ENCODE measurements around the gene SETBP1. TPM values are rescaled to one million over a fixed set of nuclear protein-coding genes. Genes with fewer than 3 reads are reported as not detected.

SETBP1 gene
- total RNA-seq, 4 donors from 2014 or later: 14.5 to 34.2 (median 19.3) TPM

- no peak for DNase-seq (ENCODE audit: low spot score)
- ATAC-seq (ENCODE audit: low FRiP score): no peak
- TF ChIP-seq CTCF (IDR thresholded peaks at IDR 0.05): no peak
Measured at GRCh38 chr18:45106331-45106774, 425.7 kb downstream of the SETBP1 start.

GRCh38 chr18:45107425-45107824 lies 426.7 kb downstream of the SETBP1 start:
- ATAC-seq (ENCODE audit: low FRiP score) (peak; percentile 81), DNase-seq (ENCODE audit: low spot score) (no peak)
- TF ChIP-seq CTCF (IDR thresholded peaks at IDR 0.05): no peak

GRCh38 chr18:45108754-45109153 lies 428.1 kb downstream of the SETBP1 start:
- DNase-seq (ENCODE audit: low spot score): no peak
- ATAC-seq (ENCODE audit: low FRiP score): no peak
- no peak for TF ChIP-seq CTCF (IDR thresholded peaks at IDR 0.05)

- ATAC-seq (ENCODE audit: low FRiP score) (no peak), DNase-seq (ENCODE audit: low spot score) (no peak)
- no peak for TF ChIP-seq CTCF (IDR thresholded peaks at IDR 0.05)
Measured at GRCh38 chr18:45109271-45109670, 428.6 kb downstream of the SETBP1 start.

- DNase-seq (ENCODE audit: low spot score) (no peak), ATAC-seq (ENCODE audit: low FRiP score) (no peak)
- TF ChIP-seq CTCF (IDR thresholded peaks at IDR 0.05): no peak
Measured at GRCh38 chr18:45109706-45110105, 429.0 kb downstream of the SETBP1 start.

GRCh38 chr18:45110577-45111501 lies 430.2 kb downstream of the SETBP1 start:
- TF ChIP-seq CTCF (IDR thresholded peaks at IDR 0.05): no peak
- ATAC-seq (ENCODE audit: low FRiP score): peak; percentile 60
- DNase-seq (ENCODE audit: low spot score): no peak

GRCh38 chr18:45111502-45111848 lies 430.8 kb downstream of the SETBP1 start:
- ATAC-seq (ENCODE audit: low FRiP score) (no peak), DNase-seq (ENCODE audit: low spot score) (no peak)
- TF ChIP-seq CTCF (IDR thresholded peaks at IDR 0.05): no peak

Data from omental fat pad (tissue), 4 donors.